Spleen (tissue), 11 donors: ENCODE measurements around the gene GTF2I. TPM values are rescaled to one million over a fixed set of nuclear protein-coding genes. Genes with fewer than 3 reads are reported as not detected.

Experiments used
- DNase-seq: peaks from one replicate; pipeline ENCODE4 v3.0.0-alpha.2; 2020
- H3K27ac ChIP-seq, 8 donors: fragments of 200-600 bp; sonication (generic) in 7 of 8; 1 replicate in 4 of 8; 2 replicates in 4 of 8; pipeline versions ENCODE4 v1.5.0 to v1.8.0; 2016 to 2021; ENCODE audit warnings: inconsistent platforms in 4 of 8, mild to moderate bottlenecking in 4 of 8, moderate library complexity in 1 of 8
- H3K27me3 ChIP-seq, 7 donors: fragments of 200-600 bp; sonication (generic) in 6 of 7; replicated peaks in 1 of 7; 1 replicate in 4 of 7; 2 replicates in 3 of 7; pipeline versions ENCODE4 v1.5.0 to v1.8.0; 2016 to 2021; ENCODE audit warnings: inconsistent platforms in 3 of 7, mild to moderate bottlenecking in 1 of 7
- H3K36me3 ChIP-seq, 6 donors: fragments of 200-600 bp; sonication (generic) in 5 of 6; 1 replicate in 4 of 6; 2 replicates in 2 of 6; pipeline versions ENCODE4 v1.5.0 to v1.8.0; 2016 to 2021; ENCODE audit warnings: inconsistent platforms in 2 of 6
- H3K4me1 ChIP-seq, 6 donors: fragments of 200-600 bp; sonication (generic) in 5 of 6; 1 replicate in 3 of 6; 2 replicates in 3 of 6; pipeline versions ENCODE4 v1.5.0 to v1.8.0; 2016 to 2021; ENCODE audit warnings: inconsistent platforms in 3 of 6
- H3K4me3 ChIP-seq, 8 donors: fragments of 200-600 bp; sonication (generic) in 7 of 8; 1 replicate in 4 of 8; 2 replicates in 4 of 8; pipeline versions ENCODE4 v1.5.0 to v1.8.0; 2016 to 2021; ENCODE audit warnings: inconsistent platforms in 4 of 8, mild to moderate bottlenecking in 4 of 8, moderate library complexity in 2 of 8
- H3K9me3 ChIP-seq, 8 donors: fragments of 200-600 bp; sonication (generic) in 7 of 8; 1 replicate in 4 of 8; 2 replicates in 4 of 8; pipeline versions ENCODE4 v1.5.0 to v1.8.0; 2016 to 2021; ENCODE audit warnings: inconsistent platforms in 4 of 8
- CTCF ChIP-seq, 11 experiments: fragments of 200-600 bp in 7 of 11; fragments of 450-650 bp in 4 of 11; sonication (generic) in 4 of 11; IDR thresholded peaks in 8 of 11; conservative IDR thresholded peaks in 3 of 11; 1 replicate in 7 of 11; 2 replicates in 4 of 11; pipeline versions ENCODE4 v1.4.0 to v1.8.0; 2016 to 2021; ENCODE audit warnings: antibody characterized with exemption in 11 of 11, inconsistent platforms in 4 of 11, mild to moderate bottlenecking in 1 of 11
- POLR2A ChIP-seq, 3 donors: fragments of 450-650 bp; IDR thresholded peaks; one replicate each; pipeline ENCODE4 v1.5.1; 2017; ENCODE audit warnings: antibody characterized with exemption in 3 of 3, mild to moderate bottlenecking in 1 of 3
- POLR2AphosphoS5 ChIP-seq, 3 donors: sonication (generic); formaldehyde crosslinking; IDR thresholded peaks; one replicate each; pipeline ENCODE4 v1.5.1; 2017; ENCODE audit warnings: antibody characterized with exemption in 3 of 3
- WGBS, 5 donors: extraction: QIAGEN DNeasy Blood & Tissue Kit in 3 of 5; methylation state at CpG; one replicate each; pipeline versions ENCODE4 v1.1.5 to v1.1.7; 2013 to 2018; 5-methylcytosine and 5-hydroxymethylcytosine counted together
- intact Hi-C: fragments of 100-400 bp; cut with DNase I; formaldehyde crosslinking; loops from one replicate; pipeline ENCODE4 v1.15.0; 2023; ENCODE audit warnings: low total_unique reads
- polyA plus RNA-seq, 3 donors: library from polyadenylated mRNA; stranded (reverse); fragments of 200-250 nt; gene quantifications; one replicate each; pipeline ENCODE4 v1.2.1, GENCODE V29; 2013
- total RNA-seq, 7 donors: library from RNA; depleted of rRNA in 3 of 7; stranded (reverse); fragments of >200 nt in 3 of 7; fragmentation: NEBNext Ultra II Directional in 4 of 7; extraction: Animal tissue kit (Norgen Biotek cat#: 25700) in 4 of 7; gene quantifications; one replicate each; pipeline versions ENCODE4 v1.1.0 to v1.2.1, GENCODE V29; 2016 to 2021
- donor health status: healthy with polysubstance abuse.
- donor health status: DM: no; HTN: no; CAD: no; lungs with moderate emphysema.
- donor health status: DM: no; HTN: no; CAD: no.
- donor health status: Bipolar disorder and iron deficiency.
- donor health status: healthy.
- donor health status: DM: no; HTN: no; CAD: no.
- donor health status: DM: yes; HTN: yes; CAD: no.

The GTF2I gene
- total and polyA plus RNA-seq, 10 donors: 13.5 to 257 (median 180) TPM

GRCh38 chr7:74674166-74674565 is 16.6 kb downstream of the GTF2I start:
- TF ChIP-seq POLR2AphosphoS5 (IDR thresholded peaks at IDR 0.05) (no peak), POLR2A (IDR thresholded peaks at IDR 0.05) (no peak), CTCF (IDR thresholded peaks at IDR 0.05 in 8 of 11, conservative IDR thresholded peaks at IDR 0.05 in 3 of 11) (no peak)
- Histone ChIP-seq H3K4me1 (peaks cover 0 to 92% (median 49%) of the 10 kb centered on the region in 6 donors), H3K36me3 (peaks cover 0 to 47% (median 7%) of the 10 kb centered on the region in 6 donors), H3K4me3 (no peak overlapping the region), H3K9me3 (no peaks in the 10 kb centered on the region), H3K27ac (no peak overlapping the region), H3K27me3 (no peaks in the 10 kb centered on the region)
- intact Hi-C loops: no loop called here
- no peak for DNase-seq
- 87 to 95% (median 94%) methylated on average over 7 of the region's 7 CpGs for WGBS, 5 donors

GRCh38 chr7:74682829-74683228 is 25.3 kb downstream of the GTF2I start:
- WGBS, 5 donors: 93 to 98% (median 97%) methylated on average over 3 of the region's 3 CpGs
- Histone ChIP-seq H3K4me1 (peaks cover 0 to 74% (median 14%) of the 10 kb centered on the region in 6 donors), H3K36me3 (peaks cover 0 to 29% (median 2%) of the 10 kb centered on the region in 6 donors), H3K27ac (no peak overlapping the region), H3K27me3 (no peaks in the 10 kb centered on the region), H3K9me3 (no peaks in the 10 kb centered on the region), H3K4me3 (no peak overlapping the region)
- intact Hi-C loops: no loop called here
- DNase-seq: no peak
- TF ChIP-seq CTCF (IDR thresholded peaks at IDR 0.05 in 8 of 11, conservative IDR thresholded peaks at IDR 0.05 in 3 of 11): no peak
- no peak for TF ChIP-seq POLR2AphosphoS5 (IDR thresholded peaks at IDR 0.05)
- no peak for TF ChIP-seq POLR2A (IDR thresholded peaks at IDR 0.05)

- Histone ChIP-seq H3K27ac (peak overlapping the region in 3 of 8 donors; percentile 28 to 53 (median 42)), H3K9me3 (no peaks in the 10 kb centered on the region), H3K27me3 (no peaks in the 10 kb centered on the region), H3K4me3 (no peak overlapping the region), H3K4me1 (peaks cover 0 to 71% (median 14%) of the 10 kb centered on the region in 6 donors), H3K36me3 (peaks cover 0 to 26% (median under 1%) of the 10 kb centered on the region in 6 donors)
- 87 to 92% (median 90%) methylated on average over 5 of the region's 5 CpGs for WGBS, 5 donors
- intact Hi-C loops: no loop called here
- no peak for DNase-seq
- TF ChIP-seq CTCF (IDR thresholded peaks at IDR 0.05 in 8 of 11, conservative IDR thresholded peaks at IDR 0.05 in 3 of 11): no peak
- TF ChIP-seq POLR2AphosphoS5 (IDR thresholded peaks at IDR 0.05): no peak
- no peak for TF ChIP-seq POLR2A (IDR thresholded peaks at IDR 0.05)
Measured at GRCh38 chr7:74683799-74684198, 26.3 kb downstream of the GTF2I start.

- Histone ChIP-seq H3K27ac (peak overlapping the region in 4 of 8 donors; percentile 28 to 53 (median 42)), H3K9me3 (no peaks in the 10 kb centered on the region), H3K36me3 (peaks cover 0 to 26% (median 6%) of the 10 kb centered on the region in 6 donors), H3K4me1 (peaks cover 0 to 64% (median 14%) of the 10 kb centered on the region in 6 donors), H3K4me3 (no peak overlapping the region), H3K27me3 (no peaks in the 10 kb centered on the region)
- intact Hi-C loops: no loop called here
- no peak for TF ChIP-seq CTCF (IDR thresholded peaks at IDR 0.05 in 8 of 11, conservative IDR thresholded peaks at IDR 0.05 in 3 of 11)
- TF ChIP-seq POLR2AphosphoS5 (IDR thresholded peaks at IDR 0.05): peak in 1 of 3 donors; percentile 32
- TF ChIP-seq POLR2A (IDR thresholded peaks at IDR 0.05): no peak
- 66 to 82% (median 76%) methylated on average over 11 of the region's 11 CpGs for WGBS, 5 donors
- DNase-seq: no peak
Measured at GRCh38 chr7:74684473-74684872, 27.0 kb downstream of the GTF2I start.
